Mesendoderm (in vitro differentiated cells): ENCODE measurements around the gene TRIM28.

Source experiments
- DNase-seq: peaks from one replicate; pipeline ENCODE4 v3.0.0; 2013
- H2AK5ac ChIP-seq: 2 replicates; pipeline ENCODE4 v1.6.1; 2013; ENCODE audit warnings: low read length, inconsistent platforms
- H2BK120ac ChIP-seq: 2 replicates; pipeline ENCODE4 v1.6.1; 2013; ENCODE audit warnings: low read depth, mild to moderate bottlenecking, low read length, moderate library complexity, mixed read lengths
- H2BK15ac ChIP-seq: replicated peaks from 2 replicates; pipeline ENCODE4 v1.6.1; 2013; ENCODE audit warnings: low read depth, mild to moderate bottlenecking, moderate library complexity
- H2BK5ac ChIP-seq: 2 replicates; pipeline ENCODE4 v1.6.1; 2013; ENCODE audit warnings: low read length, inconsistent platforms
- H3K18ac ChIP-seq: 2 replicates; pipeline ENCODE4 v1.6.1; 2013; ENCODE audit warnings: mild to moderate bottlenecking, low read length, mixed read lengths
- H3K23ac ChIP-seq: one replicate; pipeline ENCODE4 v1.6.1; 2013; ENCODE audit warnings: low read length
- H3K27ac ChIP-seq: 2 replicates; pipeline ENCODE4 v1.5.1; 2013; ENCODE audit warnings: low read depth, mild to moderate bottlenecking, inconsistent platforms, low read length, moderate library complexity
- H3K27me3 ChIP-seq: 2 replicates; pipeline ENCODE4 v1.6.1; 2013; ENCODE audit warnings: low read length, control low read depth, mild to moderate bottlenecking, inconsistent platforms; ENCODE audit not compliant: insufficient read depth, poor library complexity
- H3K36me3 ChIP-seq: 2 replicates; pipeline ENCODE4 v1.6.1; 2013; ENCODE audit warnings: low read length, inconsistent platforms; ENCODE audit not compliant: control insufficient read depth, insufficient read depth
- H3K4ac ChIP-seq: one replicate; pipeline ENCODE4 v1.6.1; 2013; ENCODE audit warnings: low read depth, mild to moderate bottlenecking, low read length, moderate library complexity
- H3K4me1 ChIP-seq: 2 replicates; pipeline ENCODE4 v1.6.1; 2013; ENCODE audit warnings: low read depth, low read length, inconsistent platforms; ENCODE audit not compliant: control insufficient read depth
- H3K4me2 ChIP-seq: 2 replicates; pipeline ENCODE4 v1.6.1; 2013; ENCODE audit warnings: low read length
- H3K4me3 ChIP-seq: 2 replicates; pipeline ENCODE4 v1.5.1; 2013; ENCODE audit warnings: mild to moderate bottlenecking, low read length
- H3K56ac ChIP-seq: one replicate; pipeline ENCODE4 v1.6.1; 2013; ENCODE audit warnings: low read length
- H3K79me1 ChIP-seq: 2 replicates; pipeline ENCODE4 v1.6.1; 2013; ENCODE audit warnings: low read length, inconsistent platforms
- H3K79me2 ChIP-seq: 2 replicates; pipeline ENCODE4 v1.6.1; 2013; ENCODE audit warnings: mild to moderate bottlenecking, low read length; ENCODE audit not compliant: control insufficient read depth, insufficient read depth
- H3K9ac ChIP-seq: 2 replicates; pipeline ENCODE4 v1.6.1; 2013; ENCODE audit warnings: low read length, inconsistent platforms
- H4K5ac ChIP-seq: one replicate; pipeline ENCODE4 v1.6.1; 2013; ENCODE audit warnings: low read length
- H4K8ac ChIP-seq: one replicate; pipeline ENCODE4 v1.6.1; 2013; ENCODE audit warnings: low read depth, mild to moderate bottlenecking, control low read depth, low read length, moderate library complexity
- WGBS: extraction: QIAGEN DNeasy Blood & Tissue Kit; methylation state at CpG from one replicate; pipeline ENCODE4 v1.1.7; 2013; ENCODE audit warnings: low lambda C conversion rate, missing lambda C conversion rate; ENCODE audit not compliant: insufficient coverage; ENCODE audit errors: extremely low coverage; 5-methylcytosine and 5-hydroxymethylcytosine counted together

TRIM28 gene

GRCh38 chr19:58558623-58559274 lies 14.9 kb downstream of the TRIM28 start:
- H3K23ac ChIP-seq = peak overlapping the region; percentile 100
- H3K4ac ChIP-seq = peak overlapping the region; percentile 74
- H3K4me3 ChIP-seq = peak overlapping the region; percentile 80
- peak overlapping the region; percentile 74 for H3K4me2 ChIP-seq
- no peak overlapping the region for H2BK15ac ChIP-seq
- no CpG with 5 or more reads among the region's 76 CpGs for WGBS
- no peak overlapping the region for H4K8ac ChIP-seq
- no peaks in the 10 kb centered on the region for H3K27me3 ChIP-seq
- H3K18ac ChIP-seq = peak overlapping the region; percentile 91
- peak; percentile 99 for DNase-seq
- H4K5ac ChIP-seq = no peak overlapping the region
- peak overlapping the region; percentile 100 for H3K9ac ChIP-seq
- H3K27ac ChIP-seq = peak overlapping the region; percentile 100
- H3K56ac ChIP-seq = peak overlapping the region; percentile 100
- H2BK5ac ChIP-seq = peak overlapping the region; percentile 99
- H3K79me2 ChIP-seq = peaks cover 21% of the 10 kb centered on the region
- no peak overlapping the region for H2BK120ac ChIP-seq
- peaks cover 9% of the 10 kb centered on the region for H3K4me1 ChIP-seq
- peaks cover 5% of the 10 kb centered on the region for H3K79me1 ChIP-seq
- peaks cover 2% of the 10 kb centered on the region for H3K36me3 ChIP-seq
- no peak overlapping the region for H2AK5ac ChIP-seq

DNA sequence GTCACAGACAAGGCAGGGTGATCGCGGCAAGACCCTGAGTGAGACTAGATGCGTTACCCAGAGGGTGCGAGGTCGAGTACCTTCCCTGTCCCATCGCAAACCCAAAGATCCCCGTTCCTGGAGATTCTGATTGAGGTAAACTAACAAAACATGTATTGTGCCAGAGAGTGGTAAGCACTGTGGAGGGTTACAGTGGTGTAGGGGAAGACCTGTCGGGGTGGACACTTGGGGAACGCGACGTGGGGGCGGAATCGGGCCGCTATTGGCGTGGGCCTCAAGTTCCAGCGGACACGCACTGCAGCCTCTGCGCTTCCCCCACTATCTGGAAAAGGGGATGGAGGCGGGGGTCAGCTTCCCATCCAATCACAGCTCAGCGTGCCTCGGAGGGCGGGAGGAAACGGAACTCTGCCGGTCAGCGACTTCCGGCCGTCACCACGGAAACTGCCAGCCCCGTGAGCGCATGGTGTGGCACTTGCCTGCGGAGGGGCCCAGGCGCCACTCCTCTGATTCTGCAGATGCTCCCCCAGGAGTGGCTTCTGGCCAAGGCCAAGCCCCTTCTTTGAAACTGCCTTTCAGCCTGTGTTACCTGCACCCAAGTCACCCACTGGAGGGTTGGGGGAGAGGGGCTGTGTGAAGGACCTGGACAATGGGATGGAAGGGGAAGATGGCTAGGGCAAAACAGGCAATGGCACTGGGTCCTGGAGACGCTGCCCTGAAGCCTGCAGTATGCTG lies 15.6 kb downstream of the TRIM28 start:
- Histone ChIP-seq H2BK120ac (no peak overlapping the region), H3K4ac (peak overlapping the region; percentile 74), H3K18ac (peak overlapping the region; percentile 66), H3K36me3 (peaks cover 2% of the 10 kb centered on the region), H2AK5ac (peak overlapping the region; percentile 63), H3K79me1 (peaks cover 5% of the 10 kb centered on the region), H3K4me3 (peak overlapping the region; percentile 56), H3K4me2 (peak overlapping the region; percentile 78), H3K4me1 (peaks cover 9% of the 10 kb centered on the region), H3K23ac (no peak overlapping the region), H2BK5ac (peak overlapping the region; percentile 83), H3K9ac (peak overlapping the region; percentile 84), H3K27ac (peak overlapping the region; percentile 74), H4K5ac (peak overlapping the region; percentile 9), H3K79me2 (peaks cover 21% of the 10 kb centered on the region), H3K56ac (peak overlapping the region; percentile 92), H3K27me3 (no peaks in the 10 kb centered on the region), H2BK15ac (no peak overlapping the region), H4K8ac (no peak overlapping the region)
- peak; percentile 96 for DNase-seq
- WGBS = no CpG with 5 or more reads among the region's 33 CpGs

GRCh38 chr19:58560007-58560887 lies 16.4 kb downstream of the TRIM28 start:
- Histone ChIP-seq H4K5ac (peak overlapping the region; percentile 9), H3K4me3 (no peak overlapping the region), H2BK120ac (no peak overlapping the region), H3K79me1 (peaks cover 5% of the 10 kb centered on the region), H3K18ac (no peak overlapping the region), H3K4me1 (peaks cover 8% of the 10 kb centered on the region), H2BK5ac (no peak overlapping the region), H3K27ac (no peak overlapping the region), H3K56ac (peak overlapping the region; percentile 79), H3K4me2 (peak overlapping the region; percentile 78), H3K36me3 (peaks cover 2% of the 10 kb centered on the region), H3K79me2 (peaks cover 21% of the 10 kb centered on the region), H3K9ac (peak overlapping the region; percentile 75), H2AK5ac (peak overlapping the region; percentile 63), H2BK15ac (no peak overlapping the region), H3K23ac (no peak overlapping the region), H3K4ac (peak overlapping the region; percentile 28), H4K8ac (no peak overlapping the region), H3K27me3 (no peaks in the 10 kb centered on the region)
- no CpG with 5 or more reads among the region's 8 CpGs for WGBS
- no peak for DNase-seq

GRCh38 chr19:58560921-58561320 lies 17.1 kb downstream of the TRIM28 start:
- Histone ChIP-seq H3K27ac (no peak overlapping the region), H3K4me2 (no peak overlapping the region), H3K36me3 (peaks cover 2% of the 10 kb centered on the region), H3K4me3 (no peak overlapping the region), H3K23ac (no peak overlapping the region), H2AK5ac (no peak overlapping the region), H3K9ac (no peak overlapping the region), H3K4me1 (peaks cover 7% of the 10 kb centered on the region), H2BK120ac (no peak overlapping the region), H3K4ac (no peak overlapping the region), H4K5ac (no peak overlapping the region), H3K56ac (peak overlapping the region; percentile 25), H3K79me1 (peaks cover 5% of the 10 kb centered on the region), H3K79me2 (peaks cover 21% of the 10 kb centered on the region), H2BK5ac (no peak overlapping the region), H3K27me3 (no peaks in the 10 kb centered on the region), H2BK15ac (no peak overlapping the region), H3K18ac (no peak overlapping the region), H4K8ac (no peak overlapping the region)
- DNase-seq = no peak

DNA sequence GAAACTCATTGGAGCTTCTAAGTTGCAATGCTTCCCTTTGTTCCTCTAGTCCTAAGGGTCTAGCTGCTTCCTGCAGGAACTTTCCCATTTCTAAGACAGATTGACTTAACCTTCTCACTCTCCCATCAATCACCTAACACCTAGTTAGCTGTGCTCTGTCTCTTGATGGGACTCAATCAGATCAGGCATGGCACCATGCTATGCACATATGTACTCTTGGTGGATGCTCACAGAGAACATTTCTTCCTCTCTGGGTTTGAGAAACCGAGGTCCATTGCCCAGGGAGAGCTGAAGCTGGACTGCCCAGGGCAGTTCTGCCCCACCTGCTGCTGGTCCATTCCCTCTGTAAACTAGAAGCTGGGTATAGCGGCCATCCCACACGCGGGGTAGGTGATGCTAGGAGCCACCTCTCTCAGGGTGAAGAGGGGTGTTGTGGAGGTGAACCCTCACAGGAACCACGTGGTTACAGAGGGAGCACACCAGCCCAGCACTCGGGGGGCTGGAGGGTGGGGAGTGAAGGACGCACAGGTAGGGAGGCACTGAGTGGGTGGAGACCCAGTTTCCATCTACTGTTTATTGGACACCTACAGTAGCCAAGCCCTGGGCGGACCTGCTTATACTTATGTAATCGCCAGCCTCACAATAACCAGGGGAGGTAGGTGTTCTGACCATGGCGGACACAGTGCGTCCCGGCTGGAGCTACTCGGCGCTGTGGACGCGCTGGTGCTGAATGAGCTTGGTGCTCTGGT lies 17.7 kb downstream of the TRIM28 start:
- Histone ChIP-seq H2AK5ac (no peak overlapping the region), H3K4me2 (no peak overlapping the region), H3K9ac (no peak overlapping the region), H3K4ac (no peak overlapping the region), H3K56ac (peak overlapping the region; percentile 83), H3K36me3 (peaks cover 2% of the 10 kb centered on the region), H3K27me3 (no peaks in the 10 kb centered on the region), H3K18ac (no peak overlapping the region), H2BK120ac (no peak overlapping the region), H4K5ac (no peak overlapping the region), H3K4me3 (no peak overlapping the region), H3K23ac (peak overlapping the region; percentile 80), H2BK15ac (no peak overlapping the region), H3K79me2 (peaks cover 16% of the 10 kb centered on the region), H3K79me1 (peaks cover 5% of the 10 kb centered on the region), H2BK5ac (no peak overlapping the region), H3K4me1 (peaks cover 7% of the 10 kb centered on the region), H3K27ac (no peak overlapping the region), H4K8ac (no peak overlapping the region)
- no peak for DNase-seq
- no CpG with 5 or more reads among the region's 16 CpGs for WGBS
